ENCODE results near the gene BICD1.
"Not testable (repeated sequence)": the region's sequence is repeated elsewhere in the genome, so short reads cannot be mapped to it uniquely, and the experiment has no call there.

BICD1 gene

GRCh38 chr12:32181498-32182175, 75.0 kb downstream of the BICD1 start:
- no peaks in the 10 kb centered on the region for H3K27me3 Mint-ChIP-seq (ENCODE audit: low read depth)
- H3K36me3 Mint-ChIP-seq (ENCODE audit: low read depth) = peaks cover 4% of the 10 kb centered on the region
- peaks cover 5% of the 10 kb centered on the region for H3K4me1 Mint-ChIP-seq
- no peaks in the 10 kb centered on the region for H3K9me3 Mint-ChIP-seq
- H3K4me3 Mint-ChIP-seq = no peak overlapping the region
- H3K27ac Mint-ChIP-seq = peak overlapping the region in 2 of 3 experiments; percentile 31 to 54
- TF ChIP-seq CTCF (IDR thresholded peaks at IDR 0.05; ENCODE audit: unreplicated experiment in 3 of 3) = no peak

- Mint-ChIP-seq H3K9me3 (no peaks in the 10 kb centered on the region), H3K27ac (no peak overlapping the region), H3K27me3 (ENCODE audit: low read depth) (no peaks in the 10 kb centered on the region), H3K4me3 (no peak overlapping the region), H3K36me3 (ENCODE audit: low read depth) (peaks cover 4% of the 10 kb centered on the region), H3K4me1 (peaks cover 5% of the 10 kb centered on the region)
- no peak for TF ChIP-seq CTCF (IDR thresholded peaks at IDR 0.05; ENCODE audit: unreplicated experiment in 3 of 3)
Observed at GRCh38 chr12:32183650-32184049, 77.0 kb downstream of the BICD1 start.

GRCh38 chr12:32187127-32187526, 80.5 kb downstream of the BICD1 start:
- not testable (repeated sequence) for H3K4me1 Mint-ChIP-seq; H3K4me3 Mint-ChIP-seq; H3K27ac Mint-ChIP-seq; H3K27me3 Mint-ChIP-seq (ENCODE audit: low read depth); H3K9me3 Mint-ChIP-seq
- peaks cover 13% of the 10 kb centered on the region for H3K36me3 Mint-ChIP-seq (ENCODE audit: low read depth)

- Mint-ChIP-seq H3K4me3 (no peak overlapping the region), H3K36me3 (ENCODE audit: low read depth) (peaks cover 48% of the 10 kb centered on the region), H3K4me1 (no peaks in the 10 kb centered on the region), H3K27ac (no peak overlapping the region), H3K27me3 (ENCODE audit: low read depth) (no peaks in the 10 kb centered on the region), H3K9me3 (peaks cover 37% of the 10 kb centered on the region)
- no peak for TF ChIP-seq CTCF (IDR thresholded peaks at IDR 0.05; ENCODE audit: unreplicated experiment in 3 of 3)
Observed at GRCh38 chr12:32191445-32191844, 84.8 kb downstream of the BICD1 start.

GRCh38 chr12:32196250-32197198, 89.9 kb downstream of the BICD1 start:
- Mint-ChIP-seq H3K27me3 (ENCODE audit: low read depth) (no peaks in the 10 kb centered on the region), H3K4me3 (no peak overlapping the region)

More at GRCh38 chr12:32196250-32197198, 89.9 kb downstream of the BICD1 start:
- H3K27ac Mint-ChIP-seq = no peak overlapping the region
- no peak for TF ChIP-seq CTCF (IDR thresholded peaks at IDR 0.05; ENCODE audit: unreplicated experiment in 3 of 3)
- H3K4me1 Mint-ChIP-seq = peaks cover 9% of the 10 kb centered on the region
- H3K36me3 Mint-ChIP-seq (ENCODE audit: low read depth) = peaks cover 58% of the 10 kb centered on the region
- H3K9me3 Mint-ChIP-seq = peaks cover 39% of the 10 kb centered on the region

Data from nephron (organoid).